Chondrocyte (in vitro differentiated cells): ENCODE measurements around the gene RRAD. TPM values are rescaled to one million over a fixed set of nuclear protein-coding genes. Genes with fewer than 3 reads are reported as not detected.

ENCODE experiments used
- DNase-seq: peaks from one replicate; pipeline ENCODE4 v3.0.0; 2021; ENCODE audit warnings: mixed read lengths, low spot score
- H3K27ac Mint-ChIP-seq: one replicate; pipeline ENCODE4 v1.8.0; 2021; ENCODE audit warnings: mild to moderate bottlenecking, moderate library complexity, mixed read lengths; ENCODE audit not compliant: unreplicated experiment
- H3K27me3 Mint-ChIP-seq: 2 replicates; pipeline ENCODE4 v1.8.0; 2021; ENCODE audit warnings: low read depth, mixed read lengths
- H3K36me3 Mint-ChIP-seq: 2 replicates; pipeline ENCODE4 v1.8.0; 2021; ENCODE audit warnings: low read depth, mixed read lengths
- H3K4me1 Mint-ChIP-seq: 2 replicates; pipeline ENCODE4 v1.8.0; 2021; ENCODE audit warnings: low read depth, mild to moderate bottlenecking, mixed read lengths
- H3K4me3 Mint-ChIP-seq: one replicate; pipeline ENCODE4 v1.8.0; 2021; ENCODE audit warnings: mild to moderate bottlenecking, moderate library complexity, mixed read lengths; ENCODE audit not compliant: unreplicated experiment
- H3K9me3 Mint-ChIP-seq: 2 replicates; pipeline ENCODE4 v1.8.0; 2021; ENCODE audit warnings: low read depth, mixed read lengths
- CTCF ChIP-seq: fragments of 200-600 bp; sonication (generic); IDR thresholded peaks from 2 replicates; pipeline ENCODE4 v1.5.0; 2021; ENCODE audit warnings: antibody characterized with exemption, mild to moderate bottlenecking, moderate library complexity
- total RNA-seq: library from RNA; stranded (reverse); gene quantifications from 3 replicates; pipeline ENCODE4 v1.2.1, GENCODE V29; 2021

Gene RRAD
- total RNA-seq, 1 donor from 2014 or later, result 6.5 TPM

GRCh38 chr16:66891360-66891759, 34.0 kb downstream of the RRAD start:
- no peaks in the 10 kb centered on the region for H3K27me3 Mint-ChIP-seq
- H3K9me3 Mint-ChIP-seq, result no peaks in the 10 kb centered on the region
- no peak overlapping the region for H3K4me3 Mint-ChIP-seq
- TF ChIP-seq CTCF, result no peak
- H3K27ac Mint-ChIP-seq, result no peak overlapping the region
- DNase-seq, result no peak
- H3K4me1 Mint-ChIP-seq, result peaks cover 13% of the 10 kb centered on the region
- H3K36me3 Mint-ChIP-seq, result peaks cover 4% of the 10 kb centered on the region

- H3K27me3 Mint-ChIP-seq, result no peaks in the 10 kb centered on the region
- H3K9me3 Mint-ChIP-seq, result no peaks in the 10 kb centered on the region
- H3K27ac Mint-ChIP-seq, result no peak overlapping the region
- no peak for DNase-seq
- peaks cover 8% of the 10 kb centered on the region for H3K4me1 Mint-ChIP-seq
- peaks cover 5% of the 10 kb centered on the region for H3K36me3 Mint-ChIP-seq
- TF ChIP-seq CTCF, result no peak
- no peak overlapping the region for H3K4me3 Mint-ChIP-seq
These were observed 34.5 kb downstream of the RRAD start for GRCh38 chr16:66890799-66891198.

GRCh38 chr16:66889622-66890021, 35.7 kb downstream of the RRAD start:
- Mint-ChIP-seq H3K4me1 (peaks cover 5% of the 10 kb centered on the region), H3K36me3 (peaks cover 12% of the 10 kb centered on the region), H3K9me3 (no peaks in the 10 kb centered on the region), H3K27ac (no peak overlapping the region), H3K4me3 (no peak overlapping the region), H3K27me3 (no peaks in the 10 kb centered on the region)
- no peak for TF ChIP-seq CTCF
- DNase-seq, result no peak

- peaks cover 14% of the 10 kb centered on the region for H3K36me3 Mint-ChIP-seq
- no peaks in the 10 kb centered on the region for H3K9me3 Mint-ChIP-seq
- no peaks in the 10 kb centered on the region for H3K27me3 Mint-ChIP-seq
- peaks cover 5% of the 10 kb centered on the region for H3K4me1 Mint-ChIP-seq
- no peak overlapping the region for H3K27ac Mint-ChIP-seq
- no peak for TF ChIP-seq CTCF
- no peak overlapping the region for H3K4me3 Mint-ChIP-seq
- DNase-seq, result no peak
These were observed 36.4 kb downstream of the RRAD start for GRCh38 chr16:66888647-66889615.

GRCh38 chr16:66886914-66887313, 38.4 kb downstream of the RRAD start:
- Mint-ChIP-seq H3K4me1 (peaks cover 5% of the 10 kb centered on the region), H3K4me3 (no peak overlapping the region), H3K27ac (no peak overlapping the region), H3K36me3 (peaks cover 14% of the 10 kb centered on the region), H3K27me3 (no peaks in the 10 kb centered on the region), H3K9me3 (no peaks in the 10 kb centered on the region)
- no peak for TF ChIP-seq CTCF
- no peak for DNase-seq
